Right lobe of liver (tissue), 4 donors: ENCODE data around the gene MIEN1.

Source experiments
- POLR2A ChIP-seq: fragments of 450-650 bp; IDR thresholded peaks from one replicate; pipeline ENCODE4 v1.6.1; 2017; ENCODE audit warnings: antibody characterized with exemption, mild to moderate bottlenecking
- TF ChIP-seq, protein P1 (sequence below), 4 donors: fragments of 200-600 bp in 3 of 4; fragments of 450-650 bp in 1 of 4; IDR thresholded peaks; one replicate each; pipeline versions ENCODE4 v1.5.1 to v1.8.0; 2016 to 2022; ENCODE audit warnings: antibody characterized with exemption in 4 of 4, mild to moderate bottlenecking in 2 of 4
- donor health status: DM: no; HTN: no; CAD: no.
- donor health status: DM: no; HTN: no; CAD: no.
- donor health status: DM: no; HTN: yes; CAD: no.

DNA sequence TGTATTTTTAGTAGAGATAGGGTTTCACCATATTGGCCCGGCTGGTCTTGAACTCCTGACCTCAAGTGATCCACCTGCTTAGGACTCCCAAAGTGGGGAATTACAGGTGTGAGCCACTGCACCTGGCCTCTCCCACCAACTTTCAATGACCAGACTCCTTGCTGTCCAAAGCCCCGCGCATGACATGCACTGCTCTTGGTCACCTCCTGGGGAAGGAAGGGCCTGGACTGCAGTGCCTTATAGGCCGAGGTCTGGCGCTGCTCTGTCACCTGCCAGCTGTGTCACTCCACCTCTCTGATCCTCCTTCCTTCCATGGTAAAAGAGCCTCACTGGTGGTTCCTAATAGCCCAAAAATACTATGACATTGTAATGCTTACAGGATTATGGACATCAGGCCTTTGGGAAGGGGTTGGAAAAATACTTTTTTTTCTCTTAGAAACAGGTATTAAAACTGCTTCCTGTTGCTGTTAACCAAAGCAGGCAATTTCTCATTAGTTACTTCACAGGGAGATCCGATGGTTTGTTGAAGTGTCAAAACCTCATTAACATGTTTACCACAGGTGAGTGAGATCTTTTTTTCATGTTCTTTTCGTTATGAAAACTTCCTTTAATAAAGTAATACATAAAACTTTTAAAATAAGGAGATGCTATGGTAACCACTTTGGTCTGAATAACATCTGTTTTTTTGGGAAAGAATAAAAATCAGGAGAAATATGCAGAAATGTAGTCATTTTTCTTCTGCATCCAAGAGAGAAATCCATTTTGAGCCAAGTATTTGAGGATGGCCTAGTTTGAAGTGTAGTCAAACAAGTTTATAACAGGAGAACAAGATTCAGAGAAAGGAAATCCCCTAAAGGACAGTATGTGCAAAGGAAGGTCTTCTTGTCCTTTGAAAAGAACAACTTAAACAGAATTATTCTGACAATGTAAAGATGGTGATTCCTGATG is 42.9 kb upstream of the MIEN1 start:
- TF ChIP-seq, protein P1, sequence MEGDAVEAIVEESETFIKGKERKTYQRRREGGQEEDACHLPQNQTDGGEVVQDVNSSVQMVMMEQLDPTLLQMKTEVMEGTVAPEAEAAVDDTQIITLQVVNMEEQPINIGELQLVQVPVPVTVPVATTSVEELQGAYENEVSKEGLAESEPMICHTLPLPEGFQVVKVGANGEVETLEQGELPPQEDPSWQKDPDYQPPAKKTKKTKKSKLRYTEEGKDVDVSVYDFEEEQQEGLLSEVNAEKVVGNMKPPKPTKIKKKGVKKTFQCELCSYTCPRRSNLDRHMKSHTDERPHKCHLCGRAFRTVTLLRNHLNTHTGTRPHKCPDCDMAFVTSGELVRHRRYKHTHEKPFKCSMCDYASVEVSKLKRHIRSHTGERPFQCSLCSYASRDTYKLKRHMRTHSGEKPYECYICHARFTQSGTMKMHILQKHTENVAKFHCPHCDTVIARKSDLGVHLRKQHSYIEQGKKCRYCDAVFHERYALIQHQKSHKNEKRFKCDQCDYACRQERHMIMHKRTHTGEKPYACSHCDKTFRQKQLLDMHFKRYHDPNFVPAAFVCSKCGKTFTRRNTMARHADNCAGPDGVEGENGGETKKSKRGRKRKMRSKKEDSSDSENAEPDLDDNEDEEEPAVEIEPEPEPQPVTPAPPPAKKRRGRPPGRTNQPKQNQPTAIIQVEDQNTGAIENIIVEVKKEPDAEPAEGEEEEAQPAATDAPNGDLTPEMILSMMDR (IDR thresholded peaks at IDR 0.05): no peak
- no peak for TF ChIP-seq POLR2A
